Measurements from ENCODE around the gene FBXO45. TPM values are rescaled to one million over a fixed set of nuclear protein-coding genes. Genes with fewer than 3 reads are reported as not detected.

FBXO45 gene
- total and polyA plus RNA-seq, 4 donors, result 1.6 to 7.7 (median 3.6) TPM

- Histone ChIP-seq H3K36me3 (ENCODE audit: control insufficient read depth in 4 of 4, insufficient read depth in 3 of 4, low read depth in 1 of 4, low read length in 3 of 4) (no peaks in the 10 kb centered on the region), H3K4me1 (ENCODE audit: control insufficient read depth in 4 of 4, insufficient read depth in 4 of 4, low read length in 3 of 4) (peaks cover 0 to 5% (median under 1%) of the 10 kb centered on the region in 4 donors), H3K27ac (ENCODE audit: low read depth in 1 of 2, low read length in 2 of 2) (no peak overlapping the region), H3K9me3 (ENCODE audit: control insufficient read depth in 4 of 4, low read length in 3 of 4) (peaks cover 11 to 24% (median 16%) of the 10 kb centered on the region in 4 donors), H3K27me3 (ENCODE audit: control insufficient read depth in 4 of 4, insufficient read depth in 4 of 4, low read length in 3 of 4) (no peaks in the 10 kb centered on the region), H3K9ac (ENCODE audit: low read depth in 1 of 2, low read length in 2 of 2) (no peak overlapping the region), H3K4me3 (ENCODE audit: low read depth in 1 of 3, low read length in 3 of 3) (no peak overlapping the region)
- TF ChIP-seq REST (IDR thresholded peaks at IDR 0.05), result no peak
- TF ChIP-seq ATF3 (IDR thresholded peaks at IDR 0.05), result no peak
- no peak for TF ChIP-seq SP1 (IDR thresholded peaks at IDR 0.05)
- TF ChIP-seq HNF4G (IDR thresholded peaks at IDR 0.05), result no peak
- TF ChIP-seq RXRA (IDR thresholded peaks at IDR 0.05), result no peak
- TF ChIP-seq, protein P1, sequence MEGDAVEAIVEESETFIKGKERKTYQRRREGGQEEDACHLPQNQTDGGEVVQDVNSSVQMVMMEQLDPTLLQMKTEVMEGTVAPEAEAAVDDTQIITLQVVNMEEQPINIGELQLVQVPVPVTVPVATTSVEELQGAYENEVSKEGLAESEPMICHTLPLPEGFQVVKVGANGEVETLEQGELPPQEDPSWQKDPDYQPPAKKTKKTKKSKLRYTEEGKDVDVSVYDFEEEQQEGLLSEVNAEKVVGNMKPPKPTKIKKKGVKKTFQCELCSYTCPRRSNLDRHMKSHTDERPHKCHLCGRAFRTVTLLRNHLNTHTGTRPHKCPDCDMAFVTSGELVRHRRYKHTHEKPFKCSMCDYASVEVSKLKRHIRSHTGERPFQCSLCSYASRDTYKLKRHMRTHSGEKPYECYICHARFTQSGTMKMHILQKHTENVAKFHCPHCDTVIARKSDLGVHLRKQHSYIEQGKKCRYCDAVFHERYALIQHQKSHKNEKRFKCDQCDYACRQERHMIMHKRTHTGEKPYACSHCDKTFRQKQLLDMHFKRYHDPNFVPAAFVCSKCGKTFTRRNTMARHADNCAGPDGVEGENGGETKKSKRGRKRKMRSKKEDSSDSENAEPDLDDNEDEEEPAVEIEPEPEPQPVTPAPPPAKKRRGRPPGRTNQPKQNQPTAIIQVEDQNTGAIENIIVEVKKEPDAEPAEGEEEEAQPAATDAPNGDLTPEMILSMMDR (IDR thresholded peaks at IDR 0.05; ENCODE audit: low read depth, low read length, missing input control), result no peak
- TF ChIP-seq FOXA2 (IDR thresholded peaks at IDR 0.05), result no peak
- WGBS, result 66% methylated on average over 5 of the region's 5 CpGs
- no peak for DNase-seq (ENCODE audit: low spot score)
These were observed 43.9 kb upstream of the FBXO45 start for GRCh38 chr3:196524527-196524926.

- Histone ChIP-seq H3K9me3 (ENCODE audit: control insufficient read depth in 4 of 4, low read length in 3 of 4) (peaks cover 6 to 18% (median 10%) of the 10 kb centered on the region in 4 donors), H3K4me1 (ENCODE audit: control insufficient read depth in 4 of 4, insufficient read depth in 4 of 4, low read length in 3 of 4) (peaks cover 0 to 5% (median under 1%) of the 10 kb centered on the region in 4 donors), H3K9ac (ENCODE audit: low read depth in 1 of 2, low read length in 2 of 2) (no peak overlapping the region), H3K36me3 (ENCODE audit: control insufficient read depth in 4 of 4, insufficient read depth in 3 of 4, low read depth in 1 of 4, low read length in 3 of 4) (no peaks in the 10 kb centered on the region), H3K27ac (ENCODE audit: low read depth in 1 of 2, low read length in 2 of 2) (no peak overlapping the region), H3K4me3 (ENCODE audit: low read depth in 1 of 3, low read length in 3 of 3) (no peak overlapping the region), H3K27me3 (ENCODE audit: control insufficient read depth in 4 of 4, insufficient read depth in 4 of 4, low read length in 3 of 4) (no peaks in the 10 kb centered on the region)
- WGBS, result 89% methylated on average over 4 of the region's 4 CpGs
- TF ChIP-seq TAF1 (conservative IDR thresholded peaks at IDR 0.05) (no peak), RXRA (IDR thresholded peaks at IDR 0.05) (no peak), NR2F2 (IDR thresholded peaks at IDR 0.05) (no peak), HNF4A (conservative IDR thresholded peaks at IDR 0.05) (no peak), ZBTB33 (IDR thresholded peaks at IDR 0.05) (no peak), ATF3 (IDR thresholded peaks at IDR 0.05) (no peak), YY1 (IDR thresholded peaks at IDR 0.05) (no peak), REST (IDR thresholded peaks at IDR 0.05) (no peak), SP1 (IDR thresholded peaks at IDR 0.05) (no peak), HNF4G (IDR thresholded peaks at IDR 0.05) (no peak), FOXA1 (IDR thresholded peaks at IDR 0.05) (no peak)
- TF ChIP-seq, protein P2, sequence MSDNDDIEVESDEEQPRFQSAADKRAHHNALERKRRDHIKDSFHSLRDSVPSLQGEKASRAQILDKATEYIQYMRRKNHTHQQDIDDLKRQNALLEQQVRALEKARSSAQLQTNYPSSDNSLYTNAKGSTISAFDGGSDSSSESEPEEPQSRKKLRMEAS (IDR thresholded peaks at IDR 0.05), result no peak
- no peak for DNase-seq (ENCODE audit: low spot score)
These were observed 43.3 kb upstream of the FBXO45 start for GRCh38 chr3:196525141-196525540.

All from liver (tissue), 9 donors.